Renal cortical epithelial cell (primary cell): ENCODE measurements around the gene ATP8A2. TPM values are rescaled to one million over a fixed set of nuclear protein-coding genes. Genes with fewer than 3 reads are reported as not detected.
"Not testable (repeated sequence)": the region's sequence is repeated elsewhere in the genome, so short reads cannot be mapped to it uniquely, and the experiment has no call there.

Experiments
- DNase-seq: peaks from one replicate; pipeline ENCODE4 v3.0.0-alpha.2; 2011; ENCODE audit warnings: low read depth
- total RNA-seq: library from RNA; depleted of rRNA; stranded (reverse); fragments of >200 nt; gene quantifications from 2 replicates; pipeline ENCODE4 v1.2.3, GENCODE V29; 2014

ATP8A2 gene
- total RNA-seq, 1 donor from 2014 or later = 2.7 TPM

DNA sequence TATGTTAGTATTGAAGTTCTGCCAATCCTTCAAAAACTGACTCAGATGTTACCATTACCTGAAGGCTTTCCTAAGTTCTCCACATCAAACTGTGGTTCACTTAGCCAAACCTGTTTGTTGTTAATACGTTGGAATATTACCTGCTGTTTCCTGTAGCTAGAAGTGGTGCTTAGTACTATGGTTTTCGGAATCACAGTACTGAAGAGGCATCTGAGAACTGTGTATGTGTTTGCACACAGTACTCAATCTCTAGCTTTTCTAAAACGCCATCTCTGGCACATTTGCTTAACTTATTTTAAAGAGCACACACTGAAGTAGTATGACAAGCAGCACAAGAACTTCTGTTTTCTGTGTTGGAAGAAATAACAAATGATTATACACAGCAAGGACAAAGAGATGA lies 431.9 kb downstream of the ATP8A2 start:
- no peak for DNase-seq

DNA sequence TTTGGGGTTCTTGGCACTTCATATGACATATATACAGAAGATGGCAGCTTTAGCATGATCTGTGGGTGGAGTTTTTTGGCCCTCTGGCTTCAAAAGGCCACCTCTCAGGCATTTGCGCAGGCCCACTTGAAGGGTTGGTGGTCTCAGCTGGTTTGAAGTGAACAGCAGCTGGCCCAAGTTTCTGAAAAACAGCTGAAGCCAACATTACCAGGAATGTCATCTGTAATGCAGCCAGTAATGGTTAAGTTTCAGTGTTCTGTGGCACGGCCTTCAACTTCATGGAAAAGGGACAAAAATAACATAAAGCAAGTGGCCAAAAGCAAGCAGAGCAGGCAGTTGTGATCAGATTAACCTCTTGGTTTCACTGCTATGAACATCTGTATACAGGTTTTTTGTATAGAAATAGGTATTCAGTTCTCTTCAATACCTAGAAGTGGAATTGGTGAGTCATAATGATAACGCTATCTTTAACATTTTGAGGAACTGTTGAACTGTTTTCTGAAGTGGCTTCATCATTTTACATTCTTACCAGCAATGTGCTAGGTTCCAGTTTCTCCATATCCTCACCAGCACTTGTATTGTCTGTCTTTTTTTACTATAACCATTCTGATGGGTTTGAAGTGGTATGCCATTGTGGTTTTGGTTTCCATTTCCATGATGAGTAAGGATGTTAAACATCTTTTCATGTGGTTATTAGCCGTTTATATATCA lies 434.6 kb downstream of the ATP8A2 start:
- DNase-seq = peak; percentile 32

DNA sequence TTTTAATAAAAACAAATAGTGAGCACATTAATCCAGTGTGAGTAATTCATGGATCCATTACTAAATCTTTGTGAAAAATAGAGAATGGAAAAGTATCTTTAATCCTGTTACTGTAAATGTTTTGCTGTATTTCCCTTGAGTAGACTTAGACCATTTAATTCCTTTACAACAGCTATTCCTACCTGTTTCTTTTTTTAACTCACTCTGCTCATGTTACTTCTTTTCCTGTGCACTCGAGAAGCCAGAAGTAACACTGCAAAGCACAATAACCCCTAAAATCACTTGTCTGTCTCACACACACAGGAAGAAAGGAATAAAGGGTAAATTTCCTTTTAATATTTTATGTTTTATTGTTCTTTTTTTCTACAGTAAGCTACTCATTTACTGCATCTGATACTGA lies 435.8 kb downstream of the ATP8A2 start:
- DNase-seq = no peak

DNA sequence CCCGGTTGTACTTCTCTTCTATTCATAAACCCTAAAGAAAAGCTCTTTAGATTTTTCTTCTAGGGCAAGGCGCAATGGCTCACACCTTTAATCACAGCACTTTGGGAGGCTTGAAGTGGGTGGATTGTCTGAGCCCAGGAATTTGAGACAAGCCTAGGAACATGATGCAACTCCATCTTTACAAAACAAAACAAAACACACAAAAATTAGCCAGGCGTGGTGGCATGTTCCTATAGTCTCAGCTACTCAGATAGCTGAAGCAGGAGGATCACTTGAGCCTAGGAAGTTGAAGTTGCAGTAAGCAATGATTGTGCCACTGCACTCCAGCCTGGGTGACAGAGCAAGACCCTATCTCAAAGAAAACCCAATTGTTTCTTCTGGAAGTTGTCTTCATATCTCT lies 439.7 kb downstream of the ATP8A2 start:
- no peak for DNase-seq

DNA sequence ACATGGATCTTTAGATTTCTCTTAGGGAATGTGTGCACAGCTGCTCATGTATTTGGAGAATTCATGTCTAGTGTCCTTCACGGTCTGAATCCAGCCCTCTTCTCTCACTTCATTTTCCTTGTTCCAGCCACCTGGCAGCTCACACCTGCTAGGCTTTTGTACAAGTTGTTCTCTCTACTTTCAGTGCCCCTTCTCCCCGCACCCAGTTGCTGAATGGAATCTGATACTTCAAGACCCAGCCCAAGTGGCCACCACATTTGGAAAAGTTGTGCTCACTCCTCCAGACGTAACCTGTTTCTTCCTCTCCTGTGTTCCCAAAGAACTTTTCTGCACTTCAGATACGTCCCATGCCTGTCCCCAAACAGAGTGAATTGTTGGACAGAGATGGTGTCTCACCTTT lies 444.5 kb downstream of the ATP8A2 start:
- DNase-seq = no peak

DNA sequence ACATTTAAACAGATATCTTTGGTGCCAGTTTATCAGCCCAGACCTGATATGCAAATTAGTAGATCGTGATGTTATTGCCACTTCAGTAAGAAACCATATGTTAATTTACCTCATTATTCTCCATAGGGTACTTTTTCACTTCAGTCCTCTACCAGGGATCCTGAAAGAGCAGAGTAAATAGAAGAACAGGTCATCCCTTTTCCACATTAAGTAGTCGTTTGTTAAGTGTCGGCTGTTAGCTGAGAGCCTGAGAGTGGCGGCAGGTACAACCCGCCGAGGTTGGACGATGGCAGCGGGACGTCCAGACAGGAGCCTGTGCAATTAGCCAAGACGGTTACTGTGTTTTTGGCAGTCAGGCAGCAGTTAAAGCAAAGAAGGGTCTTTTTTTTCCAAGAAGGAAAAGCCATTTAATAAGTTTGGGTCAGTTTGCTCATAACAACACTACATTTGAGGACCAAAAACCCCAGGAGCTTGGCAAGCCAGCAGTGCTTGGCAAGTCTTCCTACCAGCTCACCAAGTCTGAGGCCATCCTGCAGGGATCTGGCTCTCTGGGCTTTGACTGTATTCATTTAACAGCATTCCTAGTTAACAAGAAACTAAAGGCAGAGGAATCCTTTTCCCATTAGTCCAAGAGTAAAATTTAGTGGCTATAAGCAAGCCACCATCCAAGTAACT lies 448.2 kb downstream of the ATP8A2 start:
- DNase-seq = no peak

DNA sequence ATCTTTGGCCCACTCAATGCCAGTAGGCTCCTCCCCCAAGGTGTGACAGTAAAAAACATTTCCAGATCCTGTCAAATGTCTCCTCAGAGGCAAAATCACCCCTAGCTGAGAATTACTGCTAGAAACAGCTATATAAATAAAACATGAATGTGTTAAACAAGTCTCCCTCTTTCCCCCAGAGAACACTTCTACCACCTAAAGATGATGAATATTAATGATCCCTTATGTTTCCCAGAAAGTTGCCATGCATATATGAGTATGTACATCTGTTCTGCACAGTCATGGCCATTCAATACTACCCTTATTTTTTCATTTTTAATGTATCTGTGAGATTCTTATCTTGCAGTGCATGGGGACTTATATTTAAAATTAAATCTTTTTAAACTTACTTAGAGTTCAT lies 450.0 kb downstream of the ATP8A2 start:
- DNase-seq = no peak

DNA sequence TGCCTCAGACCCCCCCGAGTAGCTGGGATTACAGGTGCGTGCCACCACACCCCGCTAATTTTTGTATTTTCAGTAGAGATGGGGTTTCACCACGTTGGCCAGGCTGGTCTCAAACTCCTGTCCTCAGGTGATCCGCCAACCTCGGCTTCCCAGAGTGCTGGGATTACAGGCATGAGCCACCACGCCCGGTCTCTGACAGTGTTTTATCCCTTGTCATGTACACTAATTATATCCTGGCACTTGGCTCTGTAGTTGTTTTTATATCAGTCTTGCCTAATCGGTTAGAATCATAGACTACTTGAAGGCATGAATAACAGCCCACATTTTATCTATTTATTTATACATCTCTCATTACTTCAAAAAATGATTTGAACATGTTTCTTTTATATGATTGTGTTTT lies 455.4 kb downstream of the ATP8A2 start:
- not testable (repeated sequence) for DNase-seq

DNA sequence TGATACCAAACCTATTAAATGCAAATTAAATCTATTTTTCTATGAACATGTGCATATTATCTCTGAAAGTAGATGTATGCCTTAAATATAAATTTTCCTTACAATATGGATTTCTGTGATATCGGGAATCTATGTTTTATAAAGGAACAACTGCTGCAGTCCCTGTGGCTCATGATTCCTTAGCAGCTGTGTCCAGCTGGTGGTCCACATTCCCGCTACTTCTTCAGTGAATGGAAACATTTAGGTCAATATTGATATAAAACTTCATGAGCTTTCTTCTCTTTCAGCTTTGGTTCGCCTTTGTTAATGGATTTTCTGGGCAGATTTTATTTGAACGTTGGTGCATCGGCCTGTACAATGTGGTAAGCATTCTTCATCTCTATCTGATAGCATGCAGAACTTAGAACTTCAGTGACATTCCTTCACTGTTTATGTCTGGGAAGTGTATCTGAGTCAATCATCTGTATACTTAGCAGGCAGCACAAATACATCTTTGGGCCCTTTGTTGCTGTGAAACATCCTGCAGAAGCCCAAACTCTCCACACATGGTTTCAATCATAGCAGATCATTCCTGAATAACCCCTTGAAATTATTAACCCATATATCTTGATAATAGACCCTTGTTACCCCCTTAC lies 456.2 kb downstream of the ATP8A2 start:
- DNase-seq = no peak

DNA sequence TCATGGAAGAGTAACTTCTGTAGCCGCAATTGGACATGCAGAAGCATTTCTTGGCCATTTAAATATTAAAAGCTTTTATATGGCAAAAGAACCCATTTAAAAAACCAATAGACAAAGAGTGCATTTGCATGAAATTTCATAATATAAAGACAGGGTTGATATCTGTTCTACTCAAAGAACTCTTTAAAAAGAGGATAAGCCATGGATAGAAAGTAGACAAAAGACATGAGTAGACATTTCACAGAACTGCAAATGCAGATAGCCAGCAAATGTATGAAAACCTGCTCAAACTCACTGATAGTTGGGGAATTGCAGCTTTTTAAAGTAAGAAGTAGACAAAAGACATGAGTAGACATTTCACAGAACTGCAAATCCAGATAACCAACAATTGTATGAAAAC lies 462.0 kb downstream of the ATP8A2 start:
- DNase-seq = no peak

DNA sequence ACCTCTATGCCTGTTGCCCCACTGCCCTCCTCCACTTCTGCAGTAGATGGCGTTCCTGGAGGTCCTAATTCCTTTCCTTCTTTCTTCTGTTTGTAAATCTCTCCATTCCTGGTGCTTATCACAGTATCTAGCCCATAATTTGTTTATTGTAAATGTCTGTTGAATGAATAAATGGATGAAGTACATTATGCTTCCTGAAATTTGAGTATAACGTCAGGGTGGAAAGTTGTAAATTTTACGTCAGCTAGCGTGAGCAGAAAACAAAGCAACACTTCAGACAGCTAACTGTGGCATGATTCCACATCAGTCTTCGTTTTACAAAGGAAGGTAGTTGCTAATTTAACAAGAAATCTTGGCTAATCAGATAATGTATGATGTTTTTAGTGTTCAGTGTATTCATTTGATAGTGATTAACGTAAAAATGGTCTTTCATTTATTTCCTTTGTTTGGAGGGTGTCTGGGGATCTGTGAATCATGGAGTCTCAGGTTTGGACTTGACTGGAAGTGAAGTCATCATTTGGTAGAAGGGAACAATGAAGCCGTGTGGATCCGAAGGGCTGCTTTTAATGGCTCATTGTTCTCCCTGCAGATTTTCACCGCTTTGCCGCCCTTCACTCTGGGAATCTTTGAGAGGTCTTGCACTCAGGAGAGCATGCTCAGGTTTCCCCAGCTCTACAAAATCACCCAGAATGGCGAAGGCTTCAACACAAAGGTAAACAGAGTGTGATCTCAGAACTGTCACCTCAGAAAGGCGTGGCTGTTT lies 465.0 kb downstream of the ATP8A2 start:
- DNase-seq = peak; percentile 63

DNA sequence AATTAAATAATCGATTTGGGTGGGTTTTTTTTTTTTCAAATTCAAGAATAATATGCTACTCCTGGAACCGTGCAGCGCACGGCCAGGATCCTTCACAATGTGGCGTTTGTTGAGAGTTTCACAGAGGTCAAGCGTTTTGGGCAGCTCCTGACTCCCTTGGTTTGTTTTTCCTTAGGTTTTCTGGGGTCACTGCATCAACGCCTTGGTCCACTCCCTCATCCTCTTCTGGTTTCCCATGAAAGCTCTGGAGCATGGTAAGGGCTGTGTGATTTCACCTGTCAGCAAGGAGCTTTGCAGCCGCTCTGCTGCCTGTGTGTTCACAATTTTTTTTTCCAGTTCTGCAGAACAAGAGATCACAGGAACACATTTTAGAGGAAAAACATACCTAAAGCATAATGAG lies 467.6 kb downstream of the ATP8A2 start:
- DNase-seq = peak; percentile 49

DNA sequence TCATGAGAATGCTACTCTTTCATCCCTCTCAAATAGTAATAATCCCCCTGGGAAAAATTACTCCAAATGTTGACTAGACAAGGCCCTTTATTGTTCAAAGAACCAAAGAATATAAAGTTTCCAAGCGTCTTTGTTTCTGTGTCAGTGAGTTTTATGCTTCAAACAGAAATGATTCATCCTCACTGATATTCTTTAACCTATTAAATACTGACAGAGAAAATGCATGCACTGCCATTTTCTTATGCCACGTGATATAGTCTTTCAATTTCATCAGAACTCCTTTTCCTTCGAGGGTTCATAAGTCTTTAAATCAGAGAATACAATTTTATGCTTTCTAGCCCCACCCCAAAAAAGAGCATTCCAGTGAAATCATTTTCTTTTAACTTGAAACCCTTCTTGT lies 468.5 kb downstream of the ATP8A2 start:
- DNase-seq = peak; percentile 52

DNA sequence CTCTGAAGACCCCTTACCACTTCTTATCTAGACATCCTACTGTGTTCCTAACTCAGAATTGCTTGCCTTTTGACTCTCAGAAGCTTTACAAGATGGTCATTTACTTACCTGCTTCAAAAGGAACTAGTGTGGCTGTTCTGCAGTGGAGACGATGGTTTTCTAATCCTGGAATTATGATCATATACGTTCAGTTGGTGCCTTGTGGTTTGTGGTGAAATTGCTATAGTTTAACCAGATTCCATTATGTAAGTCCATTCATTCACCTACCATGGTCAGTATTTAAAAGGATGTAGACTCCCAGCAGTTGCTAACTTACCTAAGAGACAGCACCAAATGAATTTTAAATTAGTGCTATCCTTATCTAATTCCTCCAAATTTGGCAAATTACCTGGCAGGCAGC lies 469.2 kb downstream of the ATP8A2 start:
- DNase-seq = no peak

DNA sequence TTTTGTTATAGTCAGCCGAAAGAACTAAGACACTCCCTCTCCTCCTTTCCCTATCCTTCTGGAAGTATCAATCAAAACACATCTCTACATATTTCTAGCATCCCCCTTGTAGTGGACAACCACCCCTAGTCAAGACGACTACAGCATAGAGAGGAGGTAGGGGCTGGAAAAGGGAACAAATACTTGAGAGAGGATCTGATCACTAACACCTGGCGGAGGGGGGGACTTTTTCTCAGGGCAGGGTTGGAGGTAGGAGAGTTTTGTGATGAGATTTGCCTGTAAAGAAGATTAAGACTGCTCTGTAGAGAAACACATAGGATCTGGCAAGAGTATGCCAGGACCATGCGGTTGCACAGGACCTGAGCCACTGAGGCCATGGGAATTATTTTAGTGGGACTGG lies 471.9 kb downstream of the ATP8A2 start:
- DNase-seq = no peak

DNA sequence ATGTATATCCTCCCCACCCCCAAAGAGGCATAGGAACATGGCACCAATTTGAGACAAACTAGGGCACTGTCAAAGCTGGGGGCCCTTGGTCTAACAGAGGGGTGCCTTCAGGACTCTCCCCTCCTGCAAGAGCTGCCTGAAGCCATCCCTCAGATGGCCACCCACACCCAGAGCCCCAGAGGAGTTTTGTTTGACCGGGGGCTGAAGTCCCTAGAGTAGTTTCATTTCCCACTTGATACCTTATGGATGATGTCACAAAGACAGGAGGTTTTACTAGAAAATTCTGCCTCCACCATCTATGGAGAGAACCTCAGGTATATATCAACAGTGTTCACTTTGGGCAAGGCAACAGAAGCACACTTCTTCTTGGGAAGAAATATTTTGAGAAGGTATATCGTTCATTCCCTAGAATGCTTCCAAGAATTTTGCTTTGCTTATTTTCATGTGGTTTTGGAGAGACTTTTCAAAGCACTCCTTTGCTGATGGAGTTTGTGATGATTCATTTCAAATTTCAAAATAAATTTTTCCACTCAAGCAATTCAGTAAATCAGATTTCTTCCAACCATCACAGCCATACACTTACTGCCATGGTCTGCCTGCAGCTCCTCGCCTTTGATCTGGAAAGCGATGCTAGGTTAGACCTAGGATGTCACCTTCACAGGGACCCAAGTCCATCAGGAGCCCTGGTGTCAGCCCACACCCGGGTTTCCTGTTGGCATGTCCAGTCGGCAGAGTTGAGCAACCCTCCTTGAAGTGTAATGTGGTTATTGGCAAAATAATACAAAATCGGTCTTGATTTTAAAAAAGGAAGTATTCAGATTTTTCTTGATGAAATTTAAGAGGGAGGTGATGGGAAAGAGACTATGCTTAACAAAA lies 473.0 kb downstream of the ATP8A2 start:
- DNase-seq = no peak

DNA sequence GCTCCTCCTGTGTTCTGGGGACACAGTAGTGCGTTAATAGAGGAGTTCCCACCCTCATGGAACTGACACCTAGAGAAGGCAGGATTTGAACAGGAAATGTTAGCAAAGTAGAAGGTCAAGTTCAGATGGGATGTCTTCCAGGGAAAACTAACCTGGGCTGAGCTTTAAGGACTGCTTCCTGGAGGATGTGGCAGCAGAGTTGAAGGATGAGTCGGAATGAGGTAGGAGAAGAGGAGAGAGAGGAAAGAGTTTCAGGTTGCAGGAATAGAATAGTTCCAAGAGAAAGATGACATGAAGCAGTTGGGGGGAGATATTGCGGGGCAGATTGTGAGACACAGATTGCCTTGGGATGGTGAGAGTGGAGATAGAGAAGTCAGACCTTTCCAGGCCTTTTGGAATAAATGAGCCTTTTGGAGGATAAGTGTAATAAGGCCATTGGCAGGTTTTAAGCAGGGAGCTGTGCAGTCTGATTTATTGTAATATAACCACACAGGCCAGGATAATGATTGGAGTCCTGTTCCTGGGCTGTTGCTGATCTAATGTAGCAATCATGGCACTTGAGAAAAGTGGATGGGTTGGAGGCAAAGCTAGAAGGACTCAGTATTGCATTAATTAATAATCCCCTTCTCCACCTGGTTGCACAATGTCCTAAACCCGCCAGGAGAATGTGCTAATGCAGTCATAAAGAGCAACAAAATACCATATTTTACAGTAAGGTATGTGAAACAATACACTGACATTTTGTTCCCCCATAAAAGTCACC lies 474.6 kb downstream of the ATP8A2 start:
- DNase-seq = peak; percentile 14

DNA sequence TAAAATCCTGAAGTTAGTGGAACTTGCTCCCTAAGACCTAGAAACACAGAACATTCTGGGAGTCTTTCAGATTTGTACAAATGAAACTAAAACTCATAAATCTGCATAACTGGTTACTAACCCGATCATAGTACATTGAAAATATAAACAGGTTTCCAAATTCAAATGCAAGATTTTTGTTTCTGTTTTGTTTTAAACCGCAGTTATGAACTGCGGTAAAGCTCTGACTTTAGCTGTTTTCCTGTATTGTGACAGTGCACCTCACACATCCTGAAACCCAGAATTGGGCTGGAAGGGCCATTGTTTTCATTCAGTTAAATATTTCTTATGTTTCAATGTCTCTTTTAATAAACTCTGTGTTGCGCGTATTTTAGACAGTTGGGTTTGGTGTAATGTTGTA lies 475.4 kb downstream of the ATP8A2 start:
- no peak for DNase-seq

DNA sequence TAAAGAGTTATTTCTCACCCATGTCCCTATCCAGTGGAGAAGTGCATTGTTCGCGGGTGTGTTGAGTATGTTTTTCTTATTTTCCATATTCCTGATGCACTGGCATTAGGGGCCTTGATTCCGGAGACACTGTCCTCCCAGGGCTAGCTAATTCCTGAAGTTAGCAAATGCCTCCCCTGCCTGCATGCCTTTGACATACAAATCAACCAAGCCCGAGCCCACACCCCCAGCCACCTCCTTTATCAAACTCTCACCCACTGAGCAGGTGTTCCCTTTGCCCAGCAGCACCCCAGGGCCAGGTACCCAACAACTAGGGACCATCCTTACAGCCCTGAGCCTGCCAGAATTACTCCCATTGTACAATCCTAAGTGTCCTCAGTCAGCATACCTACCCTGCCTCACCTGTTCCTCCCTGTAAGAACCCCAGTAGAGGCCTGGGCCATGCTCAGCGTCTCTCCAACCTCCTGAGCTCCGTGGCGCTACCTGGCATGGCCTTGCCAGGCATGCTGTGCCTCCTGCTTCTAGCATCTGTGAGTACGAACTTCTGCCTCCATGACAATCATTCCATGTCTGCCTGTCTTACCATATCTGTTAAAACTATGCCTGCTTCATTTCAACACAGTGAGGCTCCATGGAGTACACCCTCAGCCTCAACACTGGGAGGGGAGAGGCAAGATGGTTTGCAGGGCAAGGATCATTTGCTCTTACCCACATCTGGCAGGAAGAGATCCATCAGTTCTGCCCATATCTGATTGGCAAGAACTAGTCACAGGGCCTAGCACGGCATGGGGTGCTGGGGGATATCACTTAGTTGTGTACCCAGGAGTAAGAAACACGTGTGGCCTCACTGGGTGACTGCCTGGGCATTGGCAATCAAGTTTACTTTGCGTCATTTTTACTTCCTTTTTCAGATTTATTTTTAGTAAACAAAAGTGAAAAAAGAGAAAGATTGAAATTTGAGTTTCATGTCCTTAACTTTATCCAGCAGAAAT lies 476.2 kb downstream of the ATP8A2 start:
- no peak for DNase-seq
